Neural cell (in vitro differentiated cells): ENCODE results near the gene ADD1. TPM values are rescaled to one million over a fixed set of nuclear protein-coding genes. Genes with fewer than 3 reads are reported as not detected.

ENCODE experiments used
- H2AFZ ChIP-seq: fragments of 200-600, 300-800 bp; sonication (generic), shearing (Covaris generic); 2 replicates; pipeline ENCODE4 v1.6.0; 2014; ENCODE audit warnings: low read depth, mild to moderate bottlenecking, antibody characterized with exemption, low read length, moderate library complexity
- H3F3A ChIP-seq: fragments of 200-600 bp; shearing (Covaris generic); 2 replicates; pipeline ENCODE4 v1.6.1; 2016; ENCODE audit warnings: mild to moderate bottlenecking, moderate library complexity, mixed read lengths, antibody characterized with exemption, low read length; ENCODE audit not compliant: insufficient read depth, poor library complexity, severe bottlenecking
- H3K27ac ChIP-seq: fragments of 200-600, 300-800 bp; sonication (generic), shearing (Covaris generic); 2 replicates; pipeline ENCODE4 v1.5.1; 2014; ENCODE audit warnings: mild to moderate bottlenecking, low read length, moderate library complexity
- H3K27me3 ChIP-seq: fragments of 300-800, 200-600 bp; sonication (generic), shearing (Covaris generic); 2 replicates; pipeline ENCODE4 v1.6.0; 2014; ENCODE audit warnings: mild to moderate bottlenecking, low read depth, low read length, moderate library complexity; ENCODE audit not compliant: insufficient read depth
- H3K36me3 ChIP-seq: fragments of 300-800, 200-600 bp; sonication (generic), shearing (Covaris generic); 2 replicates; pipeline ENCODE4 v1.5.1; 2014; ENCODE audit warnings: mild to moderate bottlenecking, antibody characterized with exemption, low read length, moderate library complexity; ENCODE audit not compliant: insufficient read depth
- H3K4me2 ChIP-seq: fragments of 300-800, 200-600 bp; sonication (generic), shearing (Covaris generic); 2 replicates; pipeline ENCODE4 v1.6.0; 2014; ENCODE audit warnings: mild to moderate bottlenecking, low read length
- H3K4me3 ChIP-seq: fragments of 300-800, 200-600 bp; sonication (generic), shearing (Covaris generic); 2 replicates; pipeline ENCODE4 v1.5.1; 2014; ENCODE audit warnings: mild to moderate bottlenecking, low read length, moderate library complexity
- H3K79me2 ChIP-seq: fragments of 200-600 bp; shearing (Covaris generic); replicated peaks from 2 replicates; pipeline ENCODE4 v1.6.0; 2014; ENCODE audit warnings: mild to moderate bottlenecking, low read length, moderate library complexity; ENCODE audit not compliant: insufficient read depth
- H3K9ac ChIP-seq: fragments of 300-800, 200-600 bp; sonication (generic), shearing (Covaris generic); 2 replicates; pipeline ENCODE4 v1.6.1; 2016; ENCODE audit warnings: mild to moderate bottlenecking, low read length, mixed read lengths
- H3K9me2 ChIP-seq: fragments of 200-600 bp; shearing (Covaris generic); 2 replicates; pipeline ENCODE4 v1.6.1; 2016; ENCODE audit warnings: mild to moderate bottlenecking, low read length, mixed read lengths; ENCODE audit not compliant: insufficient read depth
- H3K9me3 ChIP-seq: fragments of 200-600, 300-800 bp; sonication (generic), shearing (Covaris generic); 2 replicates; pipeline ENCODE4 v1.6.1; 2016; ENCODE audit warnings: mild to moderate bottlenecking, mixed run types, low read length, moderate library complexity, mixed read lengths
- H4K20me1 ChIP-seq: fragments of 200-600 bp; shearing (Covaris generic); 2 replicates; pipeline ENCODE4 v1.6.1; 2016; ENCODE audit warnings: mild to moderate bottlenecking, mixed run types; ENCODE audit not compliant: insufficient read depth
- EP300 ChIP-seq: fragments of 450-650 bp; conservative IDR thresholded peaks from 2 replicates; pipeline ENCODE4 v1.6.1; 2014; ENCODE audit warnings: antibody characterized with exemption, mild to moderate bottlenecking, moderate library complexity; ENCODE audit not compliant: poor library complexity, severe bottlenecking
- EZH2 ChIP-seq: fragments of 200-600, 300-800 bp; shearing (Covaris generic), sonication (generic); IDR thresholded peaks from 2 replicates; pipeline ENCODE4 v1.6.1; 2014; ENCODE audit warnings: antibody characterized with exemption, low read length, borderline replicate concordance, mild to moderate bottlenecking; ENCODE audit not compliant: insufficient read depth, poor library complexity, severe bottlenecking
- MXI1 ChIP-seq: fragments of 450-650 bp; conservative IDR thresholded peaks from 2 replicates; pipeline ENCODE4 v1.6.1; 2014; ENCODE audit warnings: antibody characterized with exemption, mild to moderate bottlenecking; ENCODE audit not compliant: poor library complexity, severe bottlenecking
- POLR2AphosphoS5 ChIP-seq: IDR thresholded peaks from 2 replicates; pipeline ENCODE4 v1.6.1; 2012
- RAD21 ChIP-seq: fragments of 450-650 bp; conservative IDR thresholded peaks from 2 replicates; pipeline ENCODE4 v1.6.1; 2014; ENCODE audit warnings: antibody characterized with exemption, mild to moderate bottlenecking, moderate library complexity
- SMC3 ChIP-seq: fragments of 450-650 bp; conservative IDR thresholded peaks from 2 replicates; pipeline ENCODE4 v1.6.1; 2014; ENCODE audit warnings: antibody characterized with exemption, mild to moderate bottlenecking, moderate library complexity; ENCODE audit not compliant: poor library complexity
- TAF1 ChIP-seq: IDR thresholded peaks from 2 replicates; pipeline ENCODE4 v1.6.1; 2012; ENCODE audit warnings: low read depth
- polyA plus RNA-seq: library from polyadenylated mRNA; depleted of rRNA; stranded (reverse); fragments of >200 nt; gene quantifications from 2 replicates; pipeline ENCODE4 v1.2.3, GENCODE V29; 2014
- TF ChIP-seq, protein P1 (sequence below): IDR thresholded peaks from 2 replicates; pipeline ENCODE4 v1.6.1; 2012; ENCODE audit warnings: borderline replicate concordance
- TF ChIP-seq, protein P2 (sequence below): fragments of 450-650 bp; IDR thresholded peaks from 2 replicates; pipeline ENCODE4 v1.5.1; 2014; ENCODE audit warnings: antibody characterized with exemption, mild to moderate bottlenecking, moderate library complexity; ENCODE audit not compliant: poor library complexity, severe bottlenecking

ADD1 gene
- polyA plus RNA-seq, 1 donor from 2014 or later, result 190 TPM

DNA sequence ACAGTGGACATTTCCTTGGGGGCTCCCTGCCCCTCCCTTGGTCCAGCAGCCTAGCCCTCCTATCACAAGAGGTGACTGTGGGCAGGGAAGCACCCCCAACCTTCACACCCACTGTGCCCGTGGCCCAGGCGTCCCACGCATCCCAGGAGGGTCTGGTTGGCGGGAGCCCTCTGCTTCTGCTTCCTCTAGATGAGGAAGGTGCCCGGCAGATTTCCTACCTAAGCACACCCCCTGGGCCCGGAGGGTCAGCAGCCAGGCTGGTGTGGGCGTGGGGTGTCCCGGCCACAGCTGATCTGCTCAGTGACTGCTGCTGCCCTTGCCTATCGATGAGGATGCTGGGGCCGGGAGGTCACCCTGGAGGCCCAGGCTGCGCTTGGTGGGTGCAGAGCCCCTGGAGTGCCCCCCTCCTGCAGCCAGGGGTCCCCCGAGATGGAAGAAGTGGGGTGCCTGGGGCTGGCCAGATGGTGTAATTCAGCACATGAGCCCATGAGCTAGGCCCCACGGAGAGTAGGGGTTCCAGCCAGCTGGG, 38.6 kb upstream of the ADD1 start:
- H4K20me1 ChIP-seq, result no peaks in the 10 kb centered on the region
- H3K79me2 ChIP-seq, result no peaks in the 10 kb centered on the region
- H3K27me3 ChIP-seq, result no peaks in the 10 kb centered on the region
- H3K36me3 ChIP-seq, result no peaks in the 10 kb centered on the region
- H3K4me3 ChIP-seq, result no peak overlapping the region
- no peaks in the 10 kb centered on the region for H3K9me3 ChIP-seq
- no peaks in the 10 kb centered on the region for H3K9me2 ChIP-seq
- H3K4me2 ChIP-seq, result no peak overlapping the region
- no peaks in the 10 kb centered on the region for H3F3A ChIP-seq
- TF ChIP-seq POLR2AphosphoS5, result no peak
- TF ChIP-seq SMC3, result no peak
- TF ChIP-seq, protein P1, sequence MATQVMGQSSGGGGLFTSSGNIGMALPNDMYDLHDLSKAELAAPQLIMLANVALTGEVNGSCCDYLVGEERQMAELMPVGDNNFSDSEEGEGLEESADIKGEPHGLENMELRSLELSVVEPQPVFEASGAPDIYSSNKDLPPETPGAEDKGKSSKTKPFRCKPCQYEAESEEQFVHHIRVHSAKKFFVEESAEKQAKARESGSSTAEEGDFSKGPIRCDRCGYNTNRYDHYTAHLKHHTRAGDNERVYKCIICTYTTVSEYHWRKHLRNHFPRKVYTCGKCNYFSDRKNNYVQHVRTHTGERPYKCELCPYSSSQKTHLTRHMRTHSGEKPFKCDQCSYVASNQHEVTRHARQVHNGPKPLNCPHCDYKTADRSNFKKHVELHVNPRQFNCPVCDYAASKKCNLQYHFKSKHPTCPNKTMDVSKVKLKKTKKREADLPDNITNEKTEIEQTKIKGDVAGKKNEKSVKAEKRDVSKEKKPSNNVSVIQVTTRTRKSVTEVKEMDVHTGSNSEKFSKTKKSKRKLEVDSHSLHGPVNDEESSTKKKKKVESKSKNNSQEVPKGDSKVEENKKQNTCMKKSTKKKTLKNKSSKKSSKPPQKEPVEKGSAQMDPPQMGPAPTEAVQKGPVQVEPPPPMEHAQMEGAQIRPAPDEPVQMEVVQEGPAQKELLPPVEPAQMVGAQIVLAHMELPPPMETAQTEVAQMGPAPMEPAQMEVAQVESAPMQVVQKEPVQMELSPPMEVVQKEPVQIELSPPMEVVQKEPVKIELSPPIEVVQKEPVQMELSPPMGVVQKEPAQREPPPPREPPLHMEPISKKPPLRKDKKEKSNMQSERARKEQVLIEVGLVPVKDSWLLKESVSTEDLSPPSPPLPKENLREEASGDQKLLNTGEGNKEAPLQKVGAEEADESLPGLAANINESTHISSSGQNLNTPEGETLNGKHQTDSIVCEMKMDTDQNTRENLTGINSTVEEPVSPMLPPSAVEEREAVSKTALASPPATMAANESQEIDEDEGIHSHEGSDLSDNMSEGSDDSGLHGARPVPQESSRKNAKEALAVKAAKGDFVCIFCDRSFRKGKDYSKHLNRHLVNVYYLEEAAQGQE, result no peak
- TF ChIP-seq, protein P2, sequence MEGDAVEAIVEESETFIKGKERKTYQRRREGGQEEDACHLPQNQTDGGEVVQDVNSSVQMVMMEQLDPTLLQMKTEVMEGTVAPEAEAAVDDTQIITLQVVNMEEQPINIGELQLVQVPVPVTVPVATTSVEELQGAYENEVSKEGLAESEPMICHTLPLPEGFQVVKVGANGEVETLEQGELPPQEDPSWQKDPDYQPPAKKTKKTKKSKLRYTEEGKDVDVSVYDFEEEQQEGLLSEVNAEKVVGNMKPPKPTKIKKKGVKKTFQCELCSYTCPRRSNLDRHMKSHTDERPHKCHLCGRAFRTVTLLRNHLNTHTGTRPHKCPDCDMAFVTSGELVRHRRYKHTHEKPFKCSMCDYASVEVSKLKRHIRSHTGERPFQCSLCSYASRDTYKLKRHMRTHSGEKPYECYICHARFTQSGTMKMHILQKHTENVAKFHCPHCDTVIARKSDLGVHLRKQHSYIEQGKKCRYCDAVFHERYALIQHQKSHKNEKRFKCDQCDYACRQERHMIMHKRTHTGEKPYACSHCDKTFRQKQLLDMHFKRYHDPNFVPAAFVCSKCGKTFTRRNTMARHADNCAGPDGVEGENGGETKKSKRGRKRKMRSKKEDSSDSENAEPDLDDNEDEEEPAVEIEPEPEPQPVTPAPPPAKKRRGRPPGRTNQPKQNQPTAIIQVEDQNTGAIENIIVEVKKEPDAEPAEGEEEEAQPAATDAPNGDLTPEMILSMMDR, result no peak
- TF ChIP-seq TAF1, result no peak
- no peak for TF ChIP-seq EZH2
- no peak for TF ChIP-seq RAD21
- TF ChIP-seq EP300, result no peak
- no peak for TF ChIP-seq MXI1
- H3K27ac ChIP-seq, result no peak overlapping the region
- no peak overlapping the region for H3K9ac ChIP-seq
- no peak overlapping the region for H2AFZ ChIP-seq

DNA sequence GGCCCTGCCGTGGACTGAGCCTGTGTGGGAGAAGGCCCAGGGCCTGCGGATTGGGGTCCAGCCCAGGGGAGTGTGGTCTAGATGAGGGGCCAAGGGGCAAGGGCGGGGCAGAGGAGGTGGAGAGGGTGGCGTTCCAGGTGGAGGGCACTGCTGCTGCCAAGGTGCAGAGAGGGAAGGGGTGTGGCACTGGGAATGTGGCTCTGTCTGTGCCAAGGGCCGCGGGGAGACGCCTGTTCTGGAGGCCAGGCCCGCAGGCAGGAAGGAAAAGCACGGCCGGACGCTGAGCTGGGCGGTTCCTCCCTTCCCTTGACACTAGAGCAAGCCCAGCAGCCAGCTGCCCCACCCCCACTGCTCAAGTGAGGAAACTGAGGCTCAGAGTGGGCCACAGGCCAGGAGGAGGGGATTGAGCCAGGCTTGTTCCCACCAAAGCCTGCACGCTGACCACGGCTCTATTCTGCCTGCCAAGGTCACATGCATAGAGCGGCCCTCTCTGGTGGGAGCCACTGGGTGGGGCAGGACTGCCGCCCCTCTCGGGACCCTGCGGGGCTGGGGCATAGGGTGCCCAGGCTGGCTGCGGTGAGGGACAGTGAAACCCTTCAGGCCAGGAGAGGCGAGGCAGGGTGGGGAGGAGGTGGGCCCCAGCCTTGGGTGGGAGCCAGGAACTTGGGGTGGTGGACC, 37.8 kb upstream of the ADD1 start:
- H3K9me2 ChIP-seq, result no peaks in the 10 kb centered on the region
- H3K4me3 ChIP-seq, result no peak overlapping the region
- TF ChIP-seq EP300 (no peak), RAD21 (no peak), MXI1 (no peak)
- TF ChIP-seq, protein P2, result no peak
- no peak overlapping the region for H3K9ac ChIP-seq
- H4K20me1 ChIP-seq, result no peaks in the 10 kb centered on the region
- H3F3A ChIP-seq, result no peaks in the 10 kb centered on the region
- no peaks in the 10 kb centered on the region for H3K36me3 ChIP-seq
- H3K27ac ChIP-seq, result no peak overlapping the region
- H3K9me3 ChIP-seq, result no peaks in the 10 kb centered on the region
- H3K27me3 ChIP-seq, result no peaks in the 10 kb centered on the region
- H3K4me2 ChIP-seq, result no peak overlapping the region
- no peak overlapping the region for H2AFZ ChIP-seq
- H3K79me2 ChIP-seq, result no peaks in the 10 kb centered on the region
